HG02623 (cell line): ENCODE data around the gene CAND1.
"Not testable (repeated sequence)": the region's sequence is repeated elsewhere in the genome, so short reads cannot be mapped to it uniquely, and the experiment has no call there.

Experiments used
- ATAC-seq: cut with Tn5 transposase; IDR thresholded peaks from one replicate; pipeline ENCODE4 v1.9.1; 2021; ENCODE audit warnings: moderate library complexity; ENCODE audit not compliant: unreplicated experiment

Gene CAND1

DNA sequence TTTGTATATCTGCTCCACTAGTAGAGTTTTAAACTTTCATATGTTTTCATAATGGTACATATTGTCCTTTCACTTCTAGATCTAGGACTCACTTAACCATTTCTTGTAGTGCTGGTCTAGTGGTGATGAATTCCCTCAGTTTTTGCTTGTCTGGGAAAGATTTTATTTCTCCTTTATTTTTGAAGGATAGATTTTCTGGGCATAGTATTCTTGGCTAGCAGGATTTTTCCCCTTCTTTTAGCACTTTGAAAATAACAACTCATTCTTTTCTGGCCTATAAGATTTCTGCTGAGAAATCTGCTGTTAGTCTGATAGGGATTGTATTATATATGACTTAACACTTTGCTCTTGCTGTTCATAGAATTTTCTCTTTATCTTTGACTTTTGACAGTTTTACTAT is 69.3 kb downstream of the CAND1 start:
- ATAC-seq: no peak

- no peak for ATAC-seq
Measured at GRCh38 chr12:67339530-67339929, 70.4 kb downstream of the CAND1 start.

- ATAC-seq: not testable (repeated sequence)
Measured at GRCh38 chr12:67341086-67341485, 71.9 kb downstream of the CAND1 start.

DNA sequence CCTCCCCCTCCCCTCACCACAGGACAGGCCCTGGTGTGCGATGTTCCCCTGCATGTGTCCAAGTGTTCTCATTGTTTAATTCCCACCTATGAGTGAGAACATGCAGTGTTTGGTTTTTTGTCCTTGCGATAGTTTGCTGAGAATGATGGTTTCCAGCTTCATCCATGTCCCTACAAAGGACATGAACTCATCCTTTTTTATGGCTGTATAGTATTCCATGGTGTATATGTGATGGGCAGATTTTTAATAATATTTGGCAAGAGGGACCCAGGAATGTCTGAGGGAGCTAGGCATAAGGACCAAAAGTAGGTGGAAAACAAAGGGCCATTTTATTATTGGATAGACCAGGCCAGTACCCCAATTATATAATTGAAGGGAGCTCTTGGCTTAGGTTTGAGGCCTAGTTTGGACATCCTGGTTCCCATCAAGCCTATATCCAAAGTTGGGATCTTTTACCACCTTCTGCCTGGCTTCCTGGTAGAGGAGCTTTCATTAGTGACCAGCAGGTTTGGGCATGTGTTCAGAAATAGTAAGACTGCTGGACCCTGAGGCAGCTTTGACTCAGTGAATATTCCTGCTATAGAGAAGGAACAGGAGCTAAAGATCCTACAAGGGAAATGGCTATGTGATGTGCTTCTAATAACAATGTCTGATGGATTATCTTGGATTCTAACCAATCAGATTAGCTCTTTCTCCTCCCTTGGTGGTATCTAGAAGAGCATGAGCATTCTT is 76.0 kb downstream of the CAND1 start:
- ATAC-seq: no peak

DNA sequence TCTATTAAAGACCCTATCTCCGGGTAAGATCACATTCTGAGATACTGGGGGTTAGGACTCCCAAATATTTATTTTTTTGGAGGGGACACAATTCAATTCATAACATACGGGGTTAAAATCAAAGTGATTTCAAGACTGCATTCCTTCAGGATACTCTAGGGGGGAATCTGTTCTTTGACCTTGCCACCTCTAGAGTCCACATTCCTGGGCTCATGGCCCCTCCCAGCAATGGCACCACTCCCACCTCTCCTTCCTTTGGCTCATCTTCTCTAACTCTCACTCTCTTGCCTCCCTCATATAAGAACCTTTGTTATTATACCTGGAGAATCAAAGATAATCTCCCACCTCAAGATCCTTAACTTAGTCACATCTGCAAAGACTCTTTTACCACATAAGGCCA is 79.5 kb downstream of the CAND1 start:
- ATAC-seq: no peak

GRCh38 chr12:67352682-67353081 is 83.5 kb downstream of the CAND1 start:
- ATAC-seq: no peak

DNA sequence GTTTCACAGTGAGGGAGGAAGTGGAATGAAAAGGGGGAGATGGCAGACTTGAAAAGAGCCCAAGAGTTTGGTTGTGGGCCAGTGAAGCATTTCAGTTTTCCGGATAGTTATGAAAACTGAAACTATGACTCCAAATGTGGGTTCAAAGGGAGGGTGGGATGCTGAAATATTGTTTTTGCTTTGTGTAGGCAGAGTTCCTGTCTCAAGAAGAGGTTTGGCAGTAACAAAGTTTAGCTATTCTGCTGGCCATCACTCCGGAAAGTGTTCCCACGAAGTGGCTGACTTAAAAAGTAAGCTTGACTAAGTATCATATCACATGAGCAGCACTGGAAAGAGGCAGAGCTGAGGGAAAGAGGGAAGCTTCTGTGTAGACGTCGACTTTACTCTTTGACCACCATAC is 85.2 kb downstream of the CAND1 start:
- no peak for ATAC-seq

DNA sequence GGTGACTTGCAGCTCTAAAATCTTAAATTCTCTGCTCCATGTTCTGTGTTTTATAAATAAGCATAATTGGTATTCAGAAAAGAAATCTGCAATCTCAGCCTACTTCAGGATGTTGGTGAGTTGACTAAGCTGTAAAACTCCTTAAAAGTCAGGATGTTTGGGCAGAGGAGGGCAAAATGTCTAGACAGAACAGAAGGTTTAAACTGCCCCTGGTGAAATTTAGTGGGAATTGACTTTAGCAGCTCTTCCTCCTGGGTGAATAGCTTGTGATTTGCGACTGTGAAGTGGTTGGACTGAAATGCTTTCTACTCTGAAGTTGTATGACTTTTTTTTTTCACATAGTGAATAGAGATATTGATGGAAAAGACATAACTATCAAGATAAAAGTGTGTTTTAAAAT is 85.8 kb downstream of the CAND1 start:
- no peak for ATAC-seq

DNA sequence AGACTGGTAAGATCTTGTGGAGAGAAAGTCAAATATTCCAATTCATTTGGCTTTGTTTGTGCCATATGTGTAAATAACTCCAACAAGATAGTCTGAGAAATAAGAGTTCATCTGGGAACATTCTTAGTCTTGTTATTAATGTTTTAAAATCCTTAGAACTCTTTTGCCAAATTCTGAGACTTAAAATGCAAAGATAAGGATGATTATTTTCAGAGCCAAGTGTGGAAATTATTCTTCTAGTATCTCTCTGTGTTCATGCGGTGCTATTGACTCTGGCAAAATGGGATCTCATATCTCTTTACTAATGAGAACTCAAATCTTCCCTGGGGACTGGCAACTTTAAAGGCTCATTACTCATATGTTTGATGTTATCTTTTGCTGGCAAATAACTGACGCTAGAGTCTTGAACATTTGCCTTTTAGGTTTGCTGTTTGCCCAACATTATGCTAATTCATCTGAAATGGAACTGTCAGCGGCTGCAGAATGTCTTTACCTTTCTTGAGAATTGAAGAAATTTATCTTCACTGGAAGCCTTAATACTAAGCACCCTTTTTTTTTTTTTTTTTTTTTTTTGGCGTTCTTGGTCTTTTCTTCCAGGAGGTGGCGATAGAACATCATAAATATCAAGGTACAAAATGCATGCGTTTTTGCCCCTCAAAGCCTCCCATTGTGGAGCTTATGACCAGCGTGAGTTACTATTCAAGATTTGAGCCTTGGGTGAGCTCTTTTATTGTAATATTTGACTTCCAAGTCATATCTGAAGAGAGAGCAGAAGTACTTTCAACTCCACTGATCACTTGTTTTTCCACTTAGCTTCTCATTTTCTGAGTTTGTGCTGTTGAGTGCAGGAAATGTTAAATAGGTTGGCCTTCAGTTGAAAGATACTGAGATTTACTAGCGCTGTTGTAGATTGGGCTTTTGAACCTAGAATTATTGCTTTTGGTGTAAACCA is 86.5 kb downstream of the CAND1 start:
- no peak for ATAC-seq

- no peak for ATAC-seq
Measured at GRCh38 chr12:67356380-67356774, 87.2 kb downstream of the CAND1 start.

GRCh38 chr12:67357376-67358125 is 88.4 kb downstream of the CAND1 start:
- ATAC-seq: no peak

- ATAC-seq: no peak
Measured at GRCh38 chr12:67358781-67359338, 89.7 kb downstream of the CAND1 start.

GRCh38 chr12:67362526-67362925 is 93.4 kb downstream of the CAND1 start:
- ATAC-seq: no peak

DNA sequence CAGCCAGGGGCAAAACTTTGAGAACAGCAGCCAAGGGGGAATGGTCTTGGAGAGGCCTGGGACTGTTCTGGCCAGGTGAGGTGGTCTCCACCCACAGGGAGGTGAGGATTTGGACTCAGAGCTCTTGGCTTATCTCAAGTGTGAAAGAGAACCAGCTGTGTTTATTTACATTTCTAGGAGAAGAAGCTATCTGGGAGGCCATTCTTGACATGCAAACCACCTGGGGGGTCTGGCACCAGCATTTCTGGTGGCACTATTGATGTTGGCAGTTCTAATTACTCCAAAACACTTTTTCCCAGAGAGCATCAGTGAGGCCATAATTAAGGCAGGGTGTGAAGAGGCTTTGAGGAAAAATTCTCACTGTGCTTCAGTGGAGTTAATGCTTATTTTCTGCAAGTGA is 95.1 kb downstream of the CAND1 start:
- ATAC-seq: no peak

- ATAC-seq: no peak
Measured at GRCh38 chr12:67365131-67365530, 96.0 kb downstream of the CAND1 start.

- ATAC-seq: no peak
Measured at GRCh38 chr12:67367843-67368242, 98.7 kb downstream of the CAND1 start.
